Neural crest cell (in vitro differentiated cells): ENCODE measurements around the gene SNAI3. TPM values are rescaled to one million over a fixed set of nuclear protein-coding genes. Genes with fewer than 3 reads are reported as not detected.
A peak's percentile ranks its signal among the peaks of the same experiment; 100 is the strongest.

Source experiments
- DNase-seq: peaks from one replicate; pipeline ENCODE4 v3.0.0; 2021; ENCODE audit warnings: low read depth, mixed read lengths, low spot score
- H3K27ac Mint-ChIP-seq: one replicate; pipeline ENCODE4 v1.8.0; 2021; ENCODE audit warnings: mild to moderate bottlenecking, mixed read lengths; ENCODE audit not compliant: unreplicated experiment
- H3K27me3 Mint-ChIP-seq: 2 replicates; pipeline ENCODE4 v1.8.0; 2021; ENCODE audit warnings: low read depth, mild to moderate bottlenecking, mixed read lengths
- H3K36me3 Mint-ChIP-seq: 2 replicates; pipeline ENCODE4 v1.8.0; 2021; ENCODE audit warnings: low read depth, mild to moderate bottlenecking, mixed read lengths
- H3K4me1 Mint-ChIP-seq: 2 replicates; pipeline ENCODE4 v1.8.0; 2021; ENCODE audit warnings: mixed read lengths
- H3K4me3 Mint-ChIP-seq: one replicate; pipeline ENCODE4 v1.8.0; 2021; ENCODE audit warnings: mild to moderate bottlenecking, mixed read lengths
- H3K9me3 Mint-ChIP-seq: 2 replicates; pipeline ENCODE4 v1.8.0; 2021; ENCODE audit warnings: mixed read lengths
- microRNA-seq: library from miRNA; unstranded; fragments of <30 nt; microRNA quantifications from one replicate; pipeline ENCODE4, GENCODE V29; 2020
- total RNA-seq: library from RNA; stranded (reverse); gene quantifications from 2 replicates; pipeline ENCODE4 v1.2.1, GENCODE V29; 2021
- TF ChIP-seq, protein P1 (sequence below): fragments of 200-600 bp; sonication (generic); conservative IDR thresholded peaks from 2 replicates; pipeline ENCODE4 v1.5.0; 2021; ENCODE audit warnings: antibody characterized with exemption, mild to moderate bottlenecking

Gene SNAI3
- total RNA-seq, 1 donor from 2014 or later, result not detected

DNA sequence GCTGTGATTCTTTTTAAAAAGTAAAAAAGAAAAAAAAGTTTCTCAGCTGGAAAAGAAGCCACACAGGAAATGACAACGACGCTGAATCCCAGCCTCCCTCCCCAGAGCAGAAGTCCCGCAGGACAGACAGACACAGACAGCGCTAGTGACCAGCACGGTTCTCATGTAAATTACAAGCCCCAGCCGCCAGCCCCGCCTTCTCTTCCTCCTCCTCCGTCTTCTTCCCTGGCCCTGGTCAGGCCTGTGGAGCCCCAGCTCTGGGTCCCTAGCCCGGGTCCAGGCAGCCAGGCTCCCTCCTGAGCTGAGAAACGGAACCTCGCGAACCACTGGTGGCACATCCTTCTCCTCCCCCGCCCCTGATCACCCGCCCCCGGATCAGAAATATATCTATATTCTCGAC is 54.9 kb downstream of the SNAI3 start:
- no peak overlapping the region for H3K4me3 Mint-ChIP-seq
- no peak overlapping the region for H3K27ac Mint-ChIP-seq
- TF ChIP-seq, protein P1, sequence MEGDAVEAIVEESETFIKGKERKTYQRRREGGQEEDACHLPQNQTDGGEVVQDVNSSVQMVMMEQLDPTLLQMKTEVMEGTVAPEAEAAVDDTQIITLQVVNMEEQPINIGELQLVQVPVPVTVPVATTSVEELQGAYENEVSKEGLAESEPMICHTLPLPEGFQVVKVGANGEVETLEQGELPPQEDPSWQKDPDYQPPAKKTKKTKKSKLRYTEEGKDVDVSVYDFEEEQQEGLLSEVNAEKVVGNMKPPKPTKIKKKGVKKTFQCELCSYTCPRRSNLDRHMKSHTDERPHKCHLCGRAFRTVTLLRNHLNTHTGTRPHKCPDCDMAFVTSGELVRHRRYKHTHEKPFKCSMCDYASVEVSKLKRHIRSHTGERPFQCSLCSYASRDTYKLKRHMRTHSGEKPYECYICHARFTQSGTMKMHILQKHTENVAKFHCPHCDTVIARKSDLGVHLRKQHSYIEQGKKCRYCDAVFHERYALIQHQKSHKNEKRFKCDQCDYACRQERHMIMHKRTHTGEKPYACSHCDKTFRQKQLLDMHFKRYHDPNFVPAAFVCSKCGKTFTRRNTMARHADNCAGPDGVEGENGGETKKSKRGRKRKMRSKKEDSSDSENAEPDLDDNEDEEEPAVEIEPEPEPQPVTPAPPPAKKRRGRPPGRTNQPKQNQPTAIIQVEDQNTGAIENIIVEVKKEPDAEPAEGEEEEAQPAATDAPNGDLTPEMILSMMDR, result no peak
- no peaks in the 10 kb centered on the region for H3K36me3 Mint-ChIP-seq
- H3K27me3 Mint-ChIP-seq, result peaks cover 4% of the 10 kb centered on the region
- no peaks in the 10 kb centered on the region for H3K9me3 Mint-ChIP-seq
- H3K4me1 Mint-ChIP-seq, result peaks cover 4% of the 10 kb centered on the region
- DNase-seq, result no peak

DNA sequence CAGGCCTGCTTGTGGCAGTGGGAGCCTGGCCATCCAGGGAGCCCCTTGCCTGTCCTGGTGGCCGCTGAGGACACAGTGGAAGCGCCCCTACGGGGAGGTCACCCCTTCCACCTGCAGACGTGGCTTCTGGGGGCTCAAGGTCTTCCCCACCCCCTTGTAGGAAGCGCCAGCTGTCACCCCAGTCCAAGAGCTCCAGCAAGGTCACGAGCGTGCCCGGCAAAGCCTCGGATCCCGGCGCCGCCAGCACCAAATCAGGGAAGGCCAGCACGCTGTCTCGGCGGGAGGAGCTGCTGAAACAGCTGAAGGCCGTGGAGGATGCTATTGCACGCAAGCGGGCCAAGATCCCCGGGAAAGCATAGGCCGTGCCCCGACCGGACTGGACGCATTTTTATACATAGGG is 55.4 kb downstream of the SNAI3 start:
- H3K4me3 Mint-ChIP-seq, result no peak overlapping the region
- H3K9me3 Mint-ChIP-seq, result no peaks in the 10 kb centered on the region
- TF ChIP-seq, protein P1, result no peak
- DNase-seq, result no peak
- H3K4me1 Mint-ChIP-seq, result peaks cover 4% of the 10 kb centered on the region
- no peaks in the 10 kb centered on the region for H3K36me3 Mint-ChIP-seq
- no peak overlapping the region for H3K27ac Mint-ChIP-seq
- peaks cover 4% of the 10 kb centered on the region for H3K27me3 Mint-ChIP-seq

DNA sequence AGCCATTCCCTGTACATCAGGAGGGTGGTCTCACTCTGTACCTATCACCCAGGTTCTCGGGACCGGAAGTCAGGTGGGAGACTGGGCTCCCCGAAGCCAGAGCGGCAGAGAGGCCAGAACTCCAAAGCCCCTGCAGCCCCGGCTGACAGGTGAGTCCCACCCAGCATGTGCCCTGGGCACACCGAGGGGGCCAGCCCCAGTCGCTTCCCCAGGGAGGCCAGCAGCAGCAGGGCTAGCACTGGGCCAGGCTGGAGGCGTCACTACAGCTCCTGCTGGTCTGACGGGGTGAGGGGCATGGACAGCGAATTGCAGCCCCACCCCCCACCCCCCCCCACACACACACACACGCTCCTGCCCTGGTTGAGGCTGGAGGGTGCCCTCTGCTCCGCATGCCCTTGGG is 55.9 kb downstream of the SNAI3 start:
- Mint-ChIP-seq H3K4me1 (peaks cover 4% of the 10 kb centered on the region), H3K27ac (no peak overlapping the region), H3K36me3 (no peaks in the 10 kb centered on the region), H3K27me3 (peaks cover 4% of the 10 kb centered on the region), H3K9me3 (no peaks in the 10 kb centered on the region), H3K4me3 (no peak overlapping the region)
- DNase-seq, result no peak
- TF ChIP-seq, protein P1, result no peak

DNA sequence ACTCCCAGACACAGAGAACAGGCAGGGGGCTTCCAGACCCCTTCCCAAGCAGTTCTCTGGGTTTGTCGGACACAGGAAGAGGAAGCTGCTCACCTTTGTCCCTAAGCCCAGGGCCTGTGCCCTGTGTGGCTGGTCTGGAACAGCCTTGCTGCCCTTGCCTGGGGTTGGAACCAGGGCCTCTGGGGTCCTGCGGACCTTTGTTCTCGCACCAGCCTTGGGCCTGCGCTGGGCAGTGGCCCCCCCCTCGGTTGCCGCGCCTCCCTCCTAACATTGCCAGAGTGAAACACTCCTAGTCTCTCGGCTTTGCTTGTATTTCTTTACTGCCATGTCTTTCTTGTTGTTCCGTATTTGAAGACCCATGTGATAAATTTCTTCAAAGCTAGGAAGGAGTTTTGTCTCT is 56.5 kb downstream of the SNAI3 start:
- Mint-ChIP-seq H3K4me3 (no peak overlapping the region), H3K4me1 (no peaks in the 10 kb centered on the region), H3K36me3 (no peaks in the 10 kb centered on the region), H3K27ac (no peak overlapping the region), H3K9me3 (no peaks in the 10 kb centered on the region), H3K27me3 (no peaks in the 10 kb centered on the region)
- TF ChIP-seq, protein P1, result no peak
- no peak for DNase-seq

DNA sequence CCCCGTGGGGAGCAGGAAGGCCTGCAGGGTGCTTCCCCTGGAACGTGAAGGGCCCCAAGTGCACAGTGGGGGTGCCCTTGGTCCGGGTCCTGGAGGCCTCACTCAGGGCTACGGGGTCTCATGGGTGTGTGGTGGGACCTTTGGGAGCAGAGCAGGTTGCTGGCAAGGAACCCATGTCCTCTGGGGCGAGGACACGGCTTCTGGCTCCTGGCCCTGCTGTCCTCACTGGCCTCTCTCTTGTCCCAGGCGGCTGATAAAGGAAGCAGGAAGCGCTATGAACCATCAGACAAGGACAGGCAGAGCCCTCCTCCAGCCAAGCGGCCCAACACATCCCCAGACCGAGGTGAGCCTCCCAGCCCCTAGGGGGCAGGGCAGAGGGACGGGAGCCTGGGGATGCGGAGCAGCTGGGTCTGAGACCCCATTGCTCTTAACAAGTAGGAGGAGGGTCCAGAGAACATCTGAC is 57.8 kb downstream of the SNAI3 start:
- peak; percentile 44 for DNase-seq
- H3K4me1 Mint-ChIP-seq, result no peaks in the 10 kb centered on the region
- TF ChIP-seq, protein P1, result peak; percentile 52
- no peaks in the 10 kb centered on the region for H3K27me3 Mint-ChIP-seq
- H3K27ac Mint-ChIP-seq, result no peak overlapping the region
- H3K36me3 Mint-ChIP-seq, result no peaks in the 10 kb centered on the region
- no peaks in the 10 kb centered on the region for H3K9me3 Mint-ChIP-seq
- H3K4me3 Mint-ChIP-seq, result no peak overlapping the region

Small RNA genes within 50 kb of the gene (microRNA-seq; reads per million reads assigned to microRNA genes)
- gene MIR4722, result not detected

Other genes with a start within 250 kb of the SNAI3 start
- gene ZFPM1, start 233.2 kb downstream of the SNAI3 start, total RNA-seq, result 11.1 and 11.2 TPM in 2 replicates
- gene ZC3H18, start 116.1 kb downstream of the SNAI3 start, total RNA-seq, result 88.5 and 90.4 TPM in 2 replicates
- gene IL17C, start 47.9 kb downstream of the SNAI3 start, total RNA-seq, result 0.23 TPM in 1 of 2 replicates, not detected in the other
- 22.0 and 22.3 TPM in 2 replicates for gene CYBA, start 35.5 kb downstream of the SNAI3 start, total RNA-seq
- gene MVD, start 23.4 kb downstream of the SNAI3 start, total RNA-seq, result 171 and 196 TPM in 2 replicates
- 30.7 and 31.3 TPM in 2 replicates for gene RNF166, start 19.9 kb upstream of the SNAI3 start, total RNA-seq
- gene CTU2, start 20.0 kb upstream of the SNAI3 start, total RNA-seq, result 27.4 and 32.1 TPM in 2 replicates
- 17.8 and 20.7 TPM in 2 replicates for gene PIEZO1, start 98.7 kb upstream of the SNAI3 start, total RNA-seq
- 79.6 and 79.9 TPM in 2 replicates for gene CDT1, start 117.3 kb upstream of the SNAI3 start, total RNA-seq
- 114 and 116 TPM in 2 replicates for gene APRT, start 125.4 kb upstream of the SNAI3 start, total RNA-seq
- gene GALNS, start 170.4 kb upstream of the SNAI3 start, total RNA-seq, result 19.7 and 20.1 TPM in 2 replicates
- 89.8 and 95.1 TPM in 2 replicates for gene TRAPPC2L, start 170.6 kb upstream of the SNAI3 start, total RNA-seq
- gene PABPN1L, start 180.2 kb upstream of the SNAI3 start, total RNA-seq, result not detected in 2 replicates